Liver (tissue), 3 donors: ENCODE results near the gene BRS3.

ENCODE experiments used
- GABPA ChIP-seq, 2 donors: IDR thresholded peaks in 1 of 2; conservative IDR thresholded peaks in 1 of 2; 2 replicates each; pipeline ENCODE4 v1.6.1; 2016; ENCODE audit warnings: antibody characterized with exemption in 2 of 2, mild to moderate bottlenecking in 1 of 2, moderate library complexity in 1 of 2
- HNF4G ChIP-seq: IDR thresholded peaks from 2 replicates; pipeline ENCODE4 v1.6.1; 2016; ENCODE audit warnings: antibody characterized with exemption
- JUND ChIP-seq, 2 donors: IDR thresholded peaks; 2 replicates each; pipeline ENCODE4 v1.6.1; 2016; ENCODE audit warnings: antibody characterized with exemption in 2 of 2
- MAX ChIP-seq: IDR thresholded peaks from 2 replicates; pipeline ENCODE4 v1.6.1; 2016; ENCODE audit warnings: antibody characterized with exemption
- RAD21 ChIP-seq, 2 donors: IDR thresholded peaks; 2 replicates each; pipeline ENCODE4 v1.6.1; 2016; ENCODE audit warnings: antibody characterized with exemption in 2 of 2, mild to moderate bottlenecking in 2 of 2
- REST ChIP-seq: IDR thresholded peaks from 2 replicates; pipeline ENCODE4 v1.6.1; 2016; ENCODE audit warnings: antibody characterized with exemption, mild to moderate bottlenecking
- RXRA ChIP-seq, 2 donors: IDR thresholded peaks; 2 replicates each; pipeline ENCODE4 v1.6.1; 2017 to 2018; ENCODE audit warnings: antibody characterized with exemption in 2 of 2, mild to moderate bottlenecking in 1 of 2
- SP1 ChIP-seq: IDR thresholded peaks from 2 replicates; pipeline ENCODE4 v1.6.1; 2018; ENCODE audit warnings: antibody characterized with exemption, mild to moderate bottlenecking
- YY1 ChIP-seq: IDR thresholded peaks from 2 replicates; pipeline ENCODE4 v1.6.1; 2016; ENCODE audit warnings: antibody characterized with exemption, mild to moderate bottlenecking
- TF ChIP-seq, protein P1 (sequence below): fragments of 150-350 bp; IDR thresholded peaks from 2 replicates; pipeline ENCODE4 v1.5.1; 2017; ENCODE audit warnings: improper control_type of control experiment, low read depth, low read length; ENCODE audit not compliant: missing input control
- TF ChIP-seq, protein P2 (sequence below): IDR thresholded peaks from 2 replicates; pipeline ENCODE4 v1.6.1; 2016; ENCODE audit warnings: antibody characterized with exemption
- TF ChIP-seq, protein P3 (sequence below): IDR thresholded peaks from 2 replicates; pipeline ENCODE4 v1.6.1; 2016; ENCODE audit warnings: antibody characterized with exemption
- donor health status: healthy.
- donor health status: healthy.

- no peak for TF ChIP-seq RXRA (IDR thresholded peaks at IDR 0.05)
- no peak for TF ChIP-seq JUND (IDR thresholded peaks at IDR 0.05)
- TF ChIP-seq, protein P1, sequence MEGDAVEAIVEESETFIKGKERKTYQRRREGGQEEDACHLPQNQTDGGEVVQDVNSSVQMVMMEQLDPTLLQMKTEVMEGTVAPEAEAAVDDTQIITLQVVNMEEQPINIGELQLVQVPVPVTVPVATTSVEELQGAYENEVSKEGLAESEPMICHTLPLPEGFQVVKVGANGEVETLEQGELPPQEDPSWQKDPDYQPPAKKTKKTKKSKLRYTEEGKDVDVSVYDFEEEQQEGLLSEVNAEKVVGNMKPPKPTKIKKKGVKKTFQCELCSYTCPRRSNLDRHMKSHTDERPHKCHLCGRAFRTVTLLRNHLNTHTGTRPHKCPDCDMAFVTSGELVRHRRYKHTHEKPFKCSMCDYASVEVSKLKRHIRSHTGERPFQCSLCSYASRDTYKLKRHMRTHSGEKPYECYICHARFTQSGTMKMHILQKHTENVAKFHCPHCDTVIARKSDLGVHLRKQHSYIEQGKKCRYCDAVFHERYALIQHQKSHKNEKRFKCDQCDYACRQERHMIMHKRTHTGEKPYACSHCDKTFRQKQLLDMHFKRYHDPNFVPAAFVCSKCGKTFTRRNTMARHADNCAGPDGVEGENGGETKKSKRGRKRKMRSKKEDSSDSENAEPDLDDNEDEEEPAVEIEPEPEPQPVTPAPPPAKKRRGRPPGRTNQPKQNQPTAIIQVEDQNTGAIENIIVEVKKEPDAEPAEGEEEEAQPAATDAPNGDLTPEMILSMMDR: no peak
- no peak for TF ChIP-seq REST
- TF ChIP-seq RAD21 (IDR thresholded peaks at IDR 0.05): no peak
- no peak for TF ChIP-seq SP1
- no peak for TF ChIP-seq HNF4G
- no peak for TF ChIP-seq MAX
- TF ChIP-seq, protein P2, sequence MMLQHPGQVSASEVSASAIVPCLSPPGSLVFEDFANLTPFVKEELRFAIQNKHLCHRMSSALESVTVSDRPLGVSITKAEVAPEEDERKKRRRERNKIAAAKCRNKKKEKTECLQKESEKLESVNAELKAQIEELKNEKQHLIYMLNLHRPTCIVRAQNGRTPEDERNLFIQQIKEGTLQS: no peak
- no peak for TF ChIP-seq YY1
- no peak for TF ChIP-seq GABPA (IDR thresholded peaks at IDR 0.05 in 1 of 2, conservative IDR thresholded peaks at IDR 0.05 in 1 of 2)
- TF ChIP-seq, protein P3, sequence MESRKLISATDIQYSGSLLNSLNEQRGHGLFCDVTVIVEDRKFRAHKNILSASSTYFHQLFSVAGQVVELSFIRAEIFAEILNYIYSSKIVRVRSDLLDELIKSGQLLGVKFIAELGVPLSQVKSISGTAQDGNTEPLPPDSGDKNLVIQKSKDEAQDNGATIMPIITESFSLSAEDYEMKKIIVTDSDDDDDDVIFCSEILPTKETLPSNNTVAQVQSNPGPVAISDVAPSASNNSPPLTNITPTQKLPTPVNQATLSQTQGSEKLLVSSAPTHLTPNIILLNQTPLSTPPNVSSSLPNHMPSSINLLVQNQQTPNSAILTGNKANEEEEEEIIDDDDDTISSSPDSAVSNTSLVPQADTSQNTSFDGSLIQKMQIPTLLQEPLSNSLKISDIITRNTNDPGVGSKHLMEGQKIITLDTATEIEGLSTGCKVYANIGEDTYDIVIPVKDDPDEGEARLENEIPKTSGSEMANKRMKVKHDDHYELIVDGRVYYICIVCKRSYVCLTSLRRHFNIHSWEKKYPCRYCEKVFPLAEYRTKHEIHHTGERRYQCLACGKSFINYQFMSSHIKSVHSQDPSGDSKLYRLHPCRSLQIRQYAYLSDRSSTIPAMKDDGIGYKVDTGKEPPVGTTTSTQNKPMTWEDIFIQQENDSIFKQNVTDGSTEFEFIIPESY: no peak
Measured at GRCh38 chrX:136534131-136534530, 46.4 kb downstream of the BRS3 start.
